SH-SY5Y (cell line): ENCODE data around the gene GAK.

Experiments used
- GATA2 ChIP-seq: IDR thresholded peaks from 2 replicates; pipeline ENCODE4 v1.6.1; 2011; ENCODE audit warnings: mild to moderate bottlenecking, low read depth, low read length
- GATA3 ChIP-seq: IDR thresholded peaks from 2 replicates; pipeline ENCODE4 v1.6.1; 2011; ENCODE audit warnings: low read depth, mild to moderate bottlenecking, low read length, moderate library complexity

- TF ChIP-seq GATA2 (no peak), GATA3 (no peak)
Observed at GRCh38 chr4:857461-857860, 74.7 kb downstream of the GAK start.
